WTC11 (cell line): Measurements from ENCODE around the gene RAB17. TPM values are rescaled to one million over a fixed set of nuclear protein-coding genes. Genes with fewer than 3 reads are reported as not detected.
A peak's percentile ranks its signal among the peaks of the same experiment; 100 is the strongest.

Experiments
- ATAC-seq: fragments of 200-7000 bp; cut with Tn5 transposase; 2 replicates; pipeline ENCODE4 v1.10.0; 2021; ENCODE audit warnings: mild to moderate bottlenecking, moderate library complexity
- CTCF ChIA-PET: fragments of 300-600 bp; sonication (Branson Sonifier 250); formaldehyde crosslinking; loops from one replicate; lab custom pipeline; 2021; ENCODE audit warnings: antibody characterized with exemption; lab: Charles Lee
- POLR2A ChIA-PET: fragments of 350-600 bp; sonication (Branson Sonifier 250); formaldehyde crosslinking; loops from one replicate; lab custom pipeline; 2021; ENCODE audit warnings: antibody characterized with exemption; lab: Charles Lee
- DNase-seq: peaks from one replicate; pipeline ENCODE4 v3.0.0; 2021; ENCODE audit warnings: low spot score
- H3K27ac Mint-ChIP-seq: 2 replicates; pipeline ENCODE4 v1.8.0; 2021; ENCODE audit warnings: mixed read lengths
- H3K27me3 Mint-ChIP-seq: 2 replicates; pipeline ENCODE4 v1.8.0; 2021; ENCODE audit warnings: low read depth, mild to moderate bottlenecking, moderate library complexity, mixed read lengths
- H3K36me3 Mint-ChIP-seq: 2 replicates; pipeline ENCODE4 v1.8.0; 2021; ENCODE audit warnings: mixed read lengths
- H3K4me1 Mint-ChIP-seq: 2 replicates; pipeline ENCODE4 v1.8.0; 2022; ENCODE audit warnings: mixed read lengths
- H3K4me3 Mint-ChIP-seq: 2 replicates; pipeline ENCODE4 v1.8.0; 2021; ENCODE audit warnings: mild to moderate bottlenecking, moderate library complexity, mixed read lengths
- H3K9me3 Mint-ChIP-seq: 2 replicates; pipeline ENCODE4 v1.8.0; 2021; ENCODE audit warnings: mixed read lengths
- ARID4B ChIP-seq: sonication (generic); formaldehyde crosslinking; IDR thresholded peaks from 2 replicates; pipeline ENCODE4 v1.8.0; 2023; ENCODE audit warnings: missing genetic modification reagents, mild to moderate bottlenecking, borderline replicate concordance
- ATF3 ChIP-seq: sonication (generic); formaldehyde crosslinking; conservative IDR thresholded peaks from 2 replicates; pipeline ENCODE4 v1.8.1; 2022; ENCODE audit warnings: mild to moderate bottlenecking, missing genetic modification reagents
- ATF6 ChIP-seq: sonication (generic); formaldehyde crosslinking; IDR thresholded peaks from 2 replicates; pipeline ENCODE4 v1.8.1; 2023; ENCODE audit warnings: mild to moderate bottlenecking, missing genetic modification reagents
- CBFB ChIP-seq: sonication (generic); formaldehyde crosslinking; IDR thresholded peaks from 2 replicates; pipeline ENCODE4 v1.8.1; 2022; ENCODE audit warnings: mild to moderate bottlenecking, low read depth, missing genetic modification reagents
- CREB1 ChIP-seq: sonication (generic); formaldehyde crosslinking; IDR thresholded peaks from 2 replicates; pipeline ENCODE4 v1.8.0; 2023; ENCODE audit warnings: mild to moderate bottlenecking, missing genetic modification reagents
- ELF4 ChIP-seq: sonication (generic); formaldehyde crosslinking; IDR thresholded peaks from 2 replicates; pipeline ENCODE4 v1.8.1; 2022; ENCODE audit warnings: low read depth, mild to moderate bottlenecking, moderate library complexity, missing genetic modification reagents
- ETV6 ChIP-seq: sonication (generic); formaldehyde crosslinking; IDR thresholded peaks from 2 replicates; pipeline ENCODE4 v1.8.1; 2022; ENCODE audit warnings: mild to moderate bottlenecking, missing genetic modification reagents
- HMGXB4 ChIP-seq: sonication (generic); formaldehyde crosslinking; IDR thresholded peaks from 2 replicates; pipeline ENCODE4 v1.8.1; 2023; ENCODE audit warnings: mild to moderate bottlenecking, moderate library complexity, missing genetic modification reagents
- JAZF1 ChIP-seq: fragments of 250-450 bp; sonication (Bioruptor Pico); IDR thresholded peaks from 2 replicates; pipeline ENCODE4 v1.9.0; 2021; ENCODE audit warnings: moderate library complexity, mild to moderate bottlenecking, inconsistent platforms
- NFE2L1 ChIP-seq: sonication (generic); formaldehyde crosslinking; IDR thresholded peaks from 2 replicates; pipeline ENCODE4 v1.8.1; 2023; ENCODE audit warnings: missing genetic modification reagents
- NR3C1 ChIP-seq: sonication (generic); formaldehyde crosslinking; conservative IDR thresholded peaks from 2 replicates; pipeline ENCODE4 v1.8.1; 2023; ENCODE audit warnings: low read depth, mild to moderate bottlenecking, missing genetic modification reagents
- PRDM15 ChIP-seq: sonication (generic); formaldehyde crosslinking; IDR thresholded peaks from 2 replicates; pipeline ENCODE4 v1.8.0; 2022; ENCODE audit warnings: missing genetic modification reagents
- RORB ChIP-seq: fragments of 250-450 bp; sonication (Bioruptor Pico); IDR thresholded peaks from 2 replicates; pipeline ENCODE4 v1.9.0; 2021; ENCODE audit warnings: mild to moderate bottlenecking
- SMAD3 ChIP-seq: sonication (generic); formaldehyde crosslinking; IDR thresholded peaks from 2 replicates; pipeline ENCODE4 v1.8.0; 2022; ENCODE audit warnings: missing genetic modification reagents, mild to moderate bottlenecking, borderline replicate concordance
- TEAD1 ChIP-seq: sonication (generic); formaldehyde crosslinking; IDR thresholded peaks from 2 replicates; pipeline ENCODE4 v1.8.0; 2022; ENCODE audit warnings: mild to moderate bottlenecking, missing genetic modification reagents
- TP53 ChIP-seq: sonication (generic); formaldehyde crosslinking; IDR thresholded peaks from 2 replicates; pipeline ENCODE4 v1.8.1; 2023; ENCODE audit warnings: mild to moderate bottlenecking, missing genetic modification reagents
- ZNF138 ChIP-seq: sonication (generic); formaldehyde crosslinking; conservative IDR thresholded peaks from 2 replicates; pipeline ENCODE4 v1.8.1; 2022; ENCODE audit warnings: mild to moderate bottlenecking, moderate library complexity, missing genetic modification reagents
- ZSCAN18 ChIP-seq: fragments of 250-450 bp; sonication (Bioruptor Pico); IDR thresholded peaks from 2 replicates; pipeline ENCODE4 v2.1.2; 2022; ENCODE audit warnings: mild to moderate bottlenecking, moderate library complexity
- total RNA-seq: library from RNA; stranded (reverse); gene quantifications from 3 replicates; pipeline ENCODE4 v1.2.3, GENCODE V29; 2021

RAB17 gene
- total RNA-seq, 1 experiment from 2014 or later, result 140 TPM

- DNase-seq, result no peak
- Mint-ChIP-seq H3K9me3 (no peaks in the 10 kb centered on the region), H3K4me3 (peak overlapping the region; percentile 83), H3K27ac (no peak overlapping the region), H3K27me3 (no peaks in the 10 kb centered on the region), H3K4me1 (peaks cover 62% of the 10 kb centered on the region), H3K36me3 (peaks cover 31% of the 10 kb centered on the region)
- no peak for TF ChIP-seq ELF4 (CRISPR knock-in tag)
- TF ChIP-seq JAZF1 (CRISPR knock-in tag), result no peak
- no peak for TF ChIP-seq SMAD3 (CRISPR knock-in tag)
- no peak for TF ChIP-seq ZSCAN18 (CRISPR knock-in tag)
- no peak for TF ChIP-seq ARID4B (CRISPR knock-in tag)
- TF ChIP-seq ATF3, result no peak
- TF ChIP-seq CREB1, result no peak
- no peak for TF ChIP-seq ETV6
- TF ChIP-seq NFE2L1 (CRISPR knock-in tag), result no peak
- no peak for TF ChIP-seq HMGXB4 (CRISPR knock-in tag)
- no peak for TF ChIP-seq CBFB (CRISPR knock-in tag)
- TF ChIP-seq NR3C1 (CRISPR knock-in tag), result no peak
- TF ChIP-seq TEAD1 (CRISPR knock-in tag), result no peak
- TF ChIP-seq ZNF138 (CRISPR knock-in tag), result no peak
- TF ChIP-seq TP53 (CRISPR knock-in tag), result no peak
- ChIA-PET CTCF (interaction anchor here (1.1 to 6.9 kb wide), 7 partner anchors 13 to 115 kb away, joined by 3 to 69 read pairs (median 5); no protein-coding TSS in a partner anchor), POLR2A (interaction anchor here (0.6 kb wide), 1 partner anchor 179 kb away, joined by 4 read pairs; no protein-coding TSS in a partner anchor)
- ATAC-seq, result no peak
These were observed 4.8 kb downstream of the RAB17 start for GRCh38 chr2:237585590-237586221.

GRCh38 chr2:237583385-237584295 is 6.9 kb downstream of the RAB17 start:
- Mint-ChIP-seq H3K4me1 (peaks cover 47% of the 10 kb centered on the region), H3K9me3 (no peaks in the 10 kb centered on the region), H3K4me3 (no peak overlapping the region), H3K36me3 (peaks cover 41% of the 10 kb centered on the region), H3K27me3 (no peaks in the 10 kb centered on the region), H3K27ac (no peak overlapping the region)
- no peak for TF ChIP-seq RORB (CRISPR knock-in tag)
- TF ChIP-seq ATF6 (CRISPR knock-in tag), result no peak
- TF ChIP-seq SMAD3 (CRISPR knock-in tag), result no peak
- no peak for TF ChIP-seq ETV6
- 0 out of 2 replicates have a peak, but pooled peaks have one; percentile 48 for TF ChIP-seq PRDM15
- ChIA-PET POLR2A (interaction anchor here (2.1 kb wide), 1 partner anchor 10 kb away, joined by 8 read pairs; no protein-coding TSS in a partner anchor), CTCF (interaction anchor here (0.9 to 6.9 kb wide), 4 partner anchors 11 to 162 kb away, joined by 3 to 69 read pairs (median 10); no protein-coding TSS in a partner anchor)
- no peak for DNase-seq
- no peak for ATAC-seq
